ENCODE measurements around the gene TERT.

The TERT gene

GRCh38 chr5:1324719-1325190, 29.9 kb upstream of the TERT start:
- no peak overlapping the region for H3K4me3 ChIP-seq (ENCODE audit: control insufficient read depth, low read depth, low read length)
- no peak for DNase-seq (ENCODE audit: low read depth)
- no peak for TF ChIP-seq CTCF (IDR thresholded peaks at IDR 0.05; ENCODE audit: control insufficient read depth, insufficient read depth, low read depth, low read length, missing control alignments)

- no peak overlapping the region for H3K4me3 ChIP-seq (ENCODE audit: control insufficient read depth, low read depth, low read length)
- TF ChIP-seq CTCF (IDR thresholded peaks at IDR 0.05; ENCODE audit: control insufficient read depth, insufficient read depth, low read depth, low read length, missing control alignments), result no peak
- no peak for DNase-seq (ENCODE audit: low read depth)
These were observed 29.4 kb upstream of the TERT start for GRCh38 chr5:1324301-1324700.

GRCh38 chr5:1323803-1324173, 28.9 kb upstream of the TERT start:
- TF ChIP-seq CTCF (IDR thresholded peaks at IDR 0.05; ENCODE audit: control insufficient read depth, insufficient read depth, low read depth, low read length, missing control alignments), result no peak
- no peak overlapping the region for H3K4me3 ChIP-seq (ENCODE audit: control insufficient read depth, low read depth, low read length)
- no peak for DNase-seq (ENCODE audit: low read depth)

- no peak for DNase-seq (ENCODE audit: low read depth)
- TF ChIP-seq CTCF (IDR thresholded peaks at IDR 0.05; ENCODE audit: control insufficient read depth, insufficient read depth, low read depth, low read length, missing control alignments), result no peak
- H3K4me3 ChIP-seq (ENCODE audit: control insufficient read depth, low read depth, low read length), result no peak overlapping the region
These were observed 28.3 kb upstream of the TERT start for GRCh38 chr5:1322955-1323802.

- no peak for DNase-seq (ENCODE audit: low read depth)
- TF ChIP-seq CTCF (IDR thresholded peaks at IDR 0.05; ENCODE audit: control insufficient read depth, insufficient read depth, low read depth, low read length, missing control alignments), result no peak
- no peak overlapping the region for H3K4me3 ChIP-seq (ENCODE audit: control insufficient read depth, low read depth, low read length)
These were observed 27.4 kb upstream of the TERT start for GRCh38 chr5:1322036-1322900.

- no peak for TF ChIP-seq CTCF (IDR thresholded peaks at IDR 0.05; ENCODE audit: control insufficient read depth, insufficient read depth, low read depth, low read length, missing control alignments)
- no peak for DNase-seq (ENCODE audit: low read depth)
- no peak overlapping the region for H3K4me3 ChIP-seq (ENCODE audit: control insufficient read depth, low read depth, low read length)
These were observed 26.7 kb upstream of the TERT start for GRCh38 chr5:1321576-1321975.

Measured in AG09309 (cell line).